Osteocyte (in vitro differentiated cells): ENCODE results near the gene NR1I2. TPM values are rescaled to one million over a fixed set of nuclear protein-coding genes. Genes with fewer than 3 reads are reported as not detected.
A peak's percentile ranks its signal among the peaks of the same experiment; 100 is the strongest.

Source experiments
- DNase-seq: peaks from one replicate; pipeline ENCODE4 v3.0.0; 2021; ENCODE audit warnings: mixed read lengths; ENCODE audit not compliant: unreplicated experiment; ENCODE audit errors: extremely low spot score
- H3K27ac Mint-ChIP-seq: one replicate; pipeline ENCODE4 v1.8.0; 2021; ENCODE audit warnings: mild to moderate bottlenecking, mixed read lengths; ENCODE audit not compliant: unreplicated experiment
- H3K27me3 Mint-ChIP-seq: one replicate; pipeline ENCODE4 v1.8.0; 2021; ENCODE audit warnings: mixed read lengths; ENCODE audit not compliant: unreplicated experiment
- H3K36me3 Mint-ChIP-seq: one replicate; pipeline ENCODE4 v1.8.0; 2021; ENCODE audit warnings: mixed read lengths; ENCODE audit not compliant: unreplicated experiment
- H3K4me1 Mint-ChIP-seq: one replicate; pipeline ENCODE4 v1.8.0; 2021; ENCODE audit warnings: mixed read lengths; ENCODE audit not compliant: unreplicated experiment
- H3K4me3 Mint-ChIP-seq: one replicate; pipeline ENCODE4 v1.8.0; 2021; ENCODE audit warnings: mild to moderate bottlenecking, moderate library complexity, mixed read lengths; ENCODE audit not compliant: unreplicated experiment
- H3K9me3 Mint-ChIP-seq: one replicate; pipeline ENCODE4 v1.8.0; 2021; ENCODE audit warnings: mixed read lengths; ENCODE audit not compliant: unreplicated experiment
- total RNA-seq: library from RNA; stranded (reverse); gene quantifications from 2 replicates; pipeline ENCODE4 v1.2.1, GENCODE V29; 2021
- TF ChIP-seq, protein P1 (sequence below): fragments of 200-600 bp; sonication (generic); IDR thresholded peaks from 2 replicates; pipeline ENCODE4 v1.5.0; 2021; ENCODE audit warnings: antibody characterized with exemption, mild to moderate bottlenecking, moderate library complexity

NR1I2 gene
- total RNA-seq, 1 donor from 2014 or later: not detected

DNA sequence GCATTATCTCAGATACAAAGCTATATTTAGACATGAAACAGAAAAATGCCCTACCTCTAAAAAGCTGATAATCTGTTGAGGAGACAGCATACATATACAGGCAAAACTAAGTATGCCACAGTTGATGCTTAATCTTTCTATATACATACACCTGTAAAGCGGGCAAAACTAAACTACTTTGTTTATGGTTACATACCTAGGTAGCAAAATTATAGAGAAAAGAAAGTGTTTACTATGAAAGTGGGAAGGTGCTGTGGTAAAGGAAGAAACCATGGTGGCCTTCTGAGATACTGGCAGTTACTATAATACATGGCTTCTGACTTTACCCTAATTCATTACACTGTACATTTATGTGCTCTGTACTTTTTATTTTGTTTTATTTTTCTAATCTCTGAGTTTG is 36.0 kb upstream of the NR1I2 start:
- H3K4me1 Mint-ChIP-seq: no peaks in the 10 kb centered on the region
- no peaks in the 10 kb centered on the region for H3K27me3 Mint-ChIP-seq
- H3K4me3 Mint-ChIP-seq: no peak overlapping the region

DNA sequence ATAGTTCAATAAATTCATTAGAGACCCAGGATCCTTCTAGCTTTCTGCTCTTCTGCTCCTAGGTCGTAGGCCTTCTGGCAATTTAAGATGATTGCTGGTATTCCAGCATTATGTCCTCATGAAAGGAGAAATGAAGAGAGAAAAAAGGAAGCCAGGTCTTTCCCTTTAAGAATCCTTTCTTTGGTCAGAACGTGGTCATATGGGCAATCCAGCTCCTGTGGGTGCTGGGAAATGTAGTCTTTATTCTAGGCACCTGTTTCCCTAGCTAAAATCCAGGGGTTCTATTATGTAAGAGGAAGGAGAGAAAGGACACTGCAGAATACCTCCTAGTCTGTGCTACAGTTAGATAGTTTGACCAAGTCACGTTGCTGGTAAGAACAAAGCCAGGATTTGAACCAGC is 35.5 kb upstream of the NR1I2 start:
- TF ChIP-seq, protein P1, sequence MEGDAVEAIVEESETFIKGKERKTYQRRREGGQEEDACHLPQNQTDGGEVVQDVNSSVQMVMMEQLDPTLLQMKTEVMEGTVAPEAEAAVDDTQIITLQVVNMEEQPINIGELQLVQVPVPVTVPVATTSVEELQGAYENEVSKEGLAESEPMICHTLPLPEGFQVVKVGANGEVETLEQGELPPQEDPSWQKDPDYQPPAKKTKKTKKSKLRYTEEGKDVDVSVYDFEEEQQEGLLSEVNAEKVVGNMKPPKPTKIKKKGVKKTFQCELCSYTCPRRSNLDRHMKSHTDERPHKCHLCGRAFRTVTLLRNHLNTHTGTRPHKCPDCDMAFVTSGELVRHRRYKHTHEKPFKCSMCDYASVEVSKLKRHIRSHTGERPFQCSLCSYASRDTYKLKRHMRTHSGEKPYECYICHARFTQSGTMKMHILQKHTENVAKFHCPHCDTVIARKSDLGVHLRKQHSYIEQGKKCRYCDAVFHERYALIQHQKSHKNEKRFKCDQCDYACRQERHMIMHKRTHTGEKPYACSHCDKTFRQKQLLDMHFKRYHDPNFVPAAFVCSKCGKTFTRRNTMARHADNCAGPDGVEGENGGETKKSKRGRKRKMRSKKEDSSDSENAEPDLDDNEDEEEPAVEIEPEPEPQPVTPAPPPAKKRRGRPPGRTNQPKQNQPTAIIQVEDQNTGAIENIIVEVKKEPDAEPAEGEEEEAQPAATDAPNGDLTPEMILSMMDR: no peak
- Mint-ChIP-seq H3K9me3 (peaks cover 5% of the 10 kb centered on the region), H3K27me3 (no peaks in the 10 kb centered on the region), H3K4me3 (no peak overlapping the region), H3K36me3 (no peaks in the 10 kb centered on the region), H3K27ac (no peak overlapping the region), H3K4me1 (peaks cover 3% of the 10 kb centered on the region)
- DNase-seq: no peak

More for the DNA sequence above, 36.0 kb upstream of the NR1I2 start:
- Mint-ChIP-seq H3K36me3 (no peaks in the 10 kb centered on the region), H3K9me3 (peaks cover 5% of the 10 kb centered on the region), H3K27ac (no peak overlapping the region)
- no peak for DNase-seq
- TF ChIP-seq, protein P1: no peak

DNA sequence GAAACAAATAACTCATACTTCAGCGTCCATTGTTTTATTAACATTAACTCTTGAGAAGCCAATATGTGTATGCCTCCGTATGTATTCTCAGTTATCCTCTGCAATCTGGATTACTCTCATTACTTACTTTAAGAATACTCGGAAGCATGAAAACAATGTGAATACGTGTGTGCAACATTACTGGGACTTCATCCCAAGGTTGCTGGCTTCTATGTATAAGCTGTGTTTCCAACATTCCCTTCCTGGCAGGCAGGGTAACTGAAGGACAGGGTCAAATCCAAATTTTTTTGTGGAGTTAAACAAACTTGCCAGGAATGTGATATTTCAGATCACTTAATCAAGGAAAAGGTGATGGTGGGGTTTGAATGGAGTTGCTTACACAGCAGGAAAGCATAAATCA is 34.5 kb upstream of the NR1I2 start:
- H3K27me3 Mint-ChIP-seq: no peaks in the 10 kb centered on the region

DNA sequence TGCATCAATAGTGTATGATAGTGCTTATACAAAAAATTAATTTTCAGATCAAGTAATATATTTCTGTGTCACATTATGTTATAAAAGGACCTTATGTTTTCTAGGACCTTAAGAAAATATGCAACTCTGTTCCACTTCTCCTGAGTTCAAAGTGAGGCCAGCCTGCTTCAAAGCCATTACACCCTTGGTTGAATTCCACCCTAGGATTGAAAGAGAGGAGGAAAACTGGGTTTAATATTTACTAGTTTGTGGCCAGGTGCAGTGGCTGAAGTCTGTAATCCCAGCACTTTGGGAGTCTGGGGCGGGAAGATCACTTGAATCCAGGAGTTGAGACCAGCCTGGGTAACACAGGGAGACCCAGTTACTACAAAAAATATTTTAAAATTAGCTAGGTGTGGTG is 32.9 kb upstream of the NR1I2 start:
- Mint-ChIP-seq H3K9me3 (peaks cover 14% of the 10 kb centered on the region), H3K27ac (no peak overlapping the region), H3K4me3 (no peak overlapping the region), H3K4me1 (peaks cover 7% of the 10 kb centered on the region), H3K27me3 (no peaks in the 10 kb centered on the region), H3K36me3 (no peaks in the 10 kb centered on the region)
- TF ChIP-seq, protein P1: no peak
- DNase-seq: no peak

More for the DNA sequence above, 34.5 kb upstream of the NR1I2 start:
- TF ChIP-seq, protein P1: no peak
- peaks cover 5% of the 10 kb centered on the region for H3K9me3 Mint-ChIP-seq
- H3K4me1 Mint-ChIP-seq: peaks cover 7% of the 10 kb centered on the region
- no peak overlapping the region for H3K4me3 Mint-ChIP-seq
- H3K36me3 Mint-ChIP-seq: no peaks in the 10 kb centered on the region
- H3K27ac Mint-ChIP-seq: no peak overlapping the region
- no peak for DNase-seq

DNA sequence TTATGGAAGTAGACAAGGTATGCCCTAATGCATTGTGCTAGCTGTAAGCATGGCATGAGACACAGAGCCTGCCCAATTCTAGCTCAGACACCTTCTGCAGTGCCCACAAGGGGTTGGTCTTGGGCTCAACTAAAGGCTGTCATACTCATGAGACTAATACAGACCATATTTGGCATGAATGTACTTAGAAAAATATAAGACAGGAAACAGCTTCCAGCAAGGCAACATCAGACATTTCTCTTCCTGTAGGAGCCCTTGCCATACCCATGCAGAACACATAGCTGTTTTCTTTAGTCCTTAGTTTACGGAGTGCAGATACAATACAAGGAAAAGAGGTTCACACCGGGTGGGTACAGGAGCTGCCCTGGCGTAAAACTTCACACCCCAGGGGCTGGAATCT is 30.5 kb upstream of the NR1I2 start:
- TF ChIP-seq, protein P1: no peak
- peak overlapping the region; percentile 16 for H3K27ac Mint-ChIP-seq
- no peaks in the 10 kb centered on the region for H3K27me3 Mint-ChIP-seq
- DNase-seq: no peak
- H3K4me1 Mint-ChIP-seq: peaks cover 7% of the 10 kb centered on the region
- H3K36me3 Mint-ChIP-seq: peaks cover 2% of the 10 kb centered on the region
- H3K4me3 Mint-ChIP-seq: no peak overlapping the region
- peaks cover 32% of the 10 kb centered on the region for H3K9me3 Mint-ChIP-seq
